GM10847 (cell line): ENCODE data around the gene NAA25.

Experiments
- POLR2A ChIP-seq: IDR thresholded peaks from 2 replicates; pipeline ENCODE4 v1.6.1; 2011; ENCODE audit not compliant: insufficient read length; ENCODE audit errors: extremely low read depth

Gene NAA25

GRCh38 chr12:112097641-112098040 is 10.9 kb downstream of the NAA25 start:
- TF ChIP-seq POLR2A: no peak

DNA sequence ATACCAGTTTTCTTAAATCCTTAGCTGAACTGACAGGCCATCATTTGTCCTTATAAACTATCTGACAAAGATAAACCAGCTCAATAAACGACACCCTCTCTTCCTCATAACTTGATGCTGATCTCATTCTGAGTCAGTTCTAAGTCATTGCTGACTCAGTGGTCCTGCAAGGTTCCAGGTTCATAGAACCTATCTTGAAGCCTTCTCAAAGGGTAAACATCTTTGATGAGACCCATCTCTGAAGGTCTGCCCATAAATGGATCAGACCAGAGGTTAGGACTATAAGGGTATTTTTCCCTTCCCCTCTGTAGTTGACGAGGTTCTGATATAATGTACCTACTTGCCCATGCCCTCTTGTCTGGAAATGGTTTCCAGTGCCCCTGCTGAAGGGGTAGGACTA is 11.9 kb downstream of the NAA25 start:
- TF ChIP-seq POLR2A: no peak

DNA sequence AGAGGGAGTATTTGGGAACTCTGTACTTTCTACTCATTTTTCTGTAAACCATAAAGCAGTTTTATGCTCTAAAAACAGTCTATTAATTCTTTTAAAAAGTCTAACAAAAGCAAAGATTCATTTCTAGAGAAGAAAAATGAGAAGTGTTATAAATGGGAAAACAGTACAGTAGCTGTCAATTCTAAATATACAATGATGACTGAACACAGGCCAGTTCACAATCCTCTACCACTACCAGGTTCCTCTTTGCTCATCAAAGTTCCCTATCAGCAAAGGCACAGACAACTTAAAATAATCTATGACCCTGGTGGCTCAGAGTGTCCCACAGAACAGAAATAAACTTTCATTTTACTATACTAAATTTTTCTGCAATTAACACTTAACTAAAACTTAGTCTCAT is 12.5 kb downstream of the NAA25 start:
- no peak for TF ChIP-seq POLR2A

- no peak for TF ChIP-seq POLR2A
Observed at GRCh38 chr12:112091563-112091962, 17.0 kb downstream of the NAA25 start.

DNA sequence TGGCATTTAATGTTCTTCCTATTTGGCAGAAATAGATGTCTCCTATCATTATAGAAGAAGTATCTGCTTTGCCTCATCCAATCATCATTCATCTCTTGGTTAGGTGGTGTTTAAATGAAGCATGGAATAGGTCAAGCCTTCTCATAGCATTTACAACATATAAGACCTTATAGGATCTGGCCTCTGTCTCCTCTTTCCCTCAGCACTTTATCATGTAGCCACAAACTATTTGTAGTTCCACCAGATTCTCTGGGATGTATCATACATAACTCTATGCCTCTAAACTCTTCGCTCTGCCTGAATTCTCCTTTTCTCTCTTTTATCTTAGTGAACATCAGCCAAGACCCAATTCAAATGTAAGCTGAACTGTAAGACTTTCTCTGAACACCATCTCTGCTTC is 20.7 kb downstream of the NAA25 start:
- TF ChIP-seq POLR2A: no peak

GRCh38 chr12:112087055-112087850 is 21.3 kb downstream of the NAA25 start:
- no peak for TF ChIP-seq POLR2A

- no peak for TF ChIP-seq POLR2A
Observed at GRCh38 chr12:112066566-112066965, 42.0 kb downstream of the NAA25 start.

DNA sequence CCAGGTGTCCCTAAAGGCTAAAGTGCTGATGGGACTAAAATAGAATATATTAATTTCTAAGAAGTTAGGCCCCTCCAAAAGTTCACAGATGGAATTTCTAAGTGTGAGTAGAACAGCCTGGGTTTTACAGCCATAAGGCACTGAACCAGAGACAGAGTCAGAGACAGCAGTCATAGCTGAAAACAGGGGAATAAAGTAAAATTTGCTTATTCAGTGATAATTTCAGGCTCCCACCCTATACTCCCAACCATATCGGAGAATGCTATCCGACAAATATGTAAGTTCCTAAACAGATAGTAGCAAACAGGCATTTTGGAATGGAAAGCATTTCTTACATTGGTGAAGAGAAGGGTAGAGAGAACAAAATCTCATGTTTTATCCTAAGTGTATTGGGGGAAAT is 45.3 kb downstream of the NAA25 start:
- TF ChIP-seq POLR2A: no peak

DNA sequence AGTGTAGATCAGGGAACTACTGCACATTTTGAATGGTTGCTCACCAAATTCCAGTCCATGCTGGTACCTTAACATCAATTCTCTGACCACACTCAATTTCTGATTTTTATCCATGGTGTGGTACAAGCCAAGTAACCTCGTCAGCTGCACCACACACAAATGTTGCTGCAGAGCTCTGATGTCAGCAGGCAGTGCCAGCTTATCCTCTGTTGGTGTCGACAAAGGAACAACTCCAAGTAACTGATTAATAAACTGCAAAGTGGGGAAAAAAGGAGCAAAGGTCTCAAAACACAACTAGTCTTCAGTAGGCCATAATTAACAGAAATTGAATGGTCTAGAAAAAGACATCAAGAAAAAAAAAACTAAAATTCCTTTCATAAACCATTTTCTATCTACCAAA is 47.4 kb downstream of the NAA25 start:
- no peak for TF ChIP-seq POLR2A

- TF ChIP-seq POLR2A: no peak
Observed at GRCh38 chr12:112049351-112049750, 59.2 kb downstream of the NAA25 start.

- TF ChIP-seq POLR2A: no peak
Observed at GRCh38 chr12:112046003-112046402, 62.6 kb downstream of the NAA25 start.

DNA sequence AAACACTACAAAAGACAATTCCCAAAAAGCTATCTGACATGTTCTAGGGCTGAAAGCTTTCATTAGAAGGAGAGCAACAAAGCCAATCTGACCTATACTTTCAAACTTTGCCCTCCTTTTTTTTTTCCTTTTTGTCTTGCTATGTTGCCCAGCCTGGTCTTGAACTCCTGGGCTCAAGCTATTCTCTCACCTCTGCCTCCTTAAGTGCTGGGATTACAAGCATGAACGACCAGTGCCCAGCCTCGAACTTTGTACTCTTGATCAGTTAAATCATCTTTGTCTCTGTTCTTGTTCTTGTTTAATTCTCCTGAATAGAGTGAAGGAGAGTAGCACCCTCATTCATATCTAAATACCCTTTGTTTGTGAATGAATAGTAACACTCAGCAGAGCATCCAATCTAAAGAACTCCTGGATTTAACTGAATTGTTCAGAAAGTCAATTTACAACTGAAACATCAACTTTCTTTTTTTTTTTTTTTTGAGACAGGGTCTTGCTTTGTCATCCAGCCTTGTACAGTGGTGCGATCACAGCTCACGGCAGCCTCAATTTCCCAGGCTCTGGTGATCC is 73.3 kb downstream of the NAA25 start:
- TF ChIP-seq POLR2A: no peak

DNA sequence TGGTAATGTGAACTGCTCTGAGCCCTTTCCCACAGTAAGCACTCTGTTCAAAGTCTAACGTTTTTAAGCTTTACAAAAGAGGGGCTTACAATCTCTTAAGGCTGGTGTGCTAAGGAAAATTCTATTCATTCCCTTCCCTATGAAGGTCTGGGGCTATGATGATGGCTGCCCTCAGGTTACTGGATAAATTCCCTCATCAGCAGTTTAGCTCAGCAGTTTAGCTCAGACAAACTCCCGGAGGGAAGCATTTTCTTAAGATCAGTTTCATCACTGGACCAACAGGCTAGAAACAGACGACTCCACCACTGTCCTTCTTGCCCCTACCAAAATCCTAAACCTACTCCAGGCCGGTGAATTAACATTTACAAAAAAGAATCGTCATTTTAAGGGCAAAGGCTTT is 76.3 kb downstream of the NAA25 start:
- TF ChIP-seq POLR2A: no peak

DNA sequence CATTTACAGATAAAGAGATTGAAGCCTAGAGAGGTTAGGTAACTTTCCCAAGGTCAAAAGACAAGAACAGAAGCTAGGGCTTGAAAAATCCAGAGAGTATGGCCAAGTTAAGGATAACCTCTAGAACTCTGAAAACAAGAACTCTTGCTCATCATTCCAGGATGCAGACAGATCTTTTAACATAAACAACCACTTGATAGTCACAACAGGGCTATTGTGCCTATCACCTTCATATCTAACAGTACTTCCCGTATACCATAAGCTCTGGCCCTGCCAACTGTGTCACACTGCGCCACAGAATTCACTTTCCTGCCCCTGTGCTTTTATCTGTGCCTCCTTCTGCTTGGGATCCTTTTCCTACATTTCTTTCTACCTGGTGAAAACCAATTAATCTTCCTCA is 77.1 kb downstream of the NAA25 start:
- no peak for TF ChIP-seq POLR2A

- TF ChIP-seq POLR2A: no peak
Observed at GRCh38 chr12:112029301-112029700, 79.3 kb downstream of the NAA25 start.

- no peak for TF ChIP-seq POLR2A
Observed at GRCh38 chr12:112025808-112026375, 82.7 kb downstream of the NAA25 start.
